Right atrium auricular region (tissue), 2 donors: ENCODE results near the gene TAPBPL. TPM values are rescaled to one million over a fixed set of nuclear protein-coding genes. Genes with fewer than 3 reads are reported as not detected.
"Not testable (repeated sequence)": the region's sequence is repeated elsewhere in the genome, so short reads cannot be mapped to it uniquely, and the experiment has no call there.

Source experiments
- DNase-seq: peaks from one replicate; pipeline ENCODE4 v3.0.0-alpha.2; 2019; ENCODE audit warnings: low spot score
- H3K27ac ChIP-seq, 2 donors: fragments of 200-600 bp; sonication (generic); 1 replicate in 1 of 2; 2 replicates in 1 of 2; pipeline ENCODE4 v1.5.1; 2016 to 2019
- H3K27me3 ChIP-seq, 2 donors: fragments of 200-600 bp; sonication (generic); one replicate each; pipeline versions ENCODE4 v1.5.1 to v1.6.0; 2017 to 2019
- H3K36me3 ChIP-seq: fragments of 200-600 bp; sonication (generic); one replicate; pipeline ENCODE4 v1.5.1; 2016
- H3K4me1 ChIP-seq, 2 donors: fragments of 200-600 bp; sonication (generic); one replicate each; pipeline versions ENCODE4 v1.5.1 to v1.6.0; 2017 to 2019
- H3K4me3 ChIP-seq, 2 donors: fragments of 200-600 bp; sonication (generic); 1 replicate in 1 of 2; 2 replicates in 1 of 2; pipeline ENCODE4 v1.5.1; 2017 to 2019; ENCODE audit warnings: mild to moderate bottlenecking in 1 of 2, moderate library complexity in 1 of 2
- H3K9me3 ChIP-seq, 2 donors: fragments of 200-600 bp; sonication (generic); one replicate each; pipeline ENCODE4 v1.5.1; 2019
- CTCF ChIP-seq, 2 donors: fragments of 200-600 bp; sonication (generic); IDR thresholded peaks; one replicate each; pipeline ENCODE4 v1.5.1; 2019; ENCODE audit warnings: antibody characterized with exemption in 2 of 2
- total RNA-seq, 2 donors: library from RNA; depleted of rRNA; stranded (reverse); fragments of >200 nt; gene quantifications; one replicate each; pipeline ENCODE4 v1.1.0, GENCODE V29; 2016

TAPBPL gene
- total RNA-seq, 2 donors from 2014 or later = 14.5 to 16.9 TPM

- Histone ChIP-seq H3K4me3 (no peak overlapping the region), H3K27me3 (no peaks in the 10 kb centered on the region), H3K27ac (no peak overlapping the region), H3K4me1 (peaks cover 0 to 21% of the 10 kb centered on the region in 2 donors), H3K36me3 (peaks cover 78% of the 10 kb centered on the region), H3K9me3 (no peaks in the 10 kb centered on the region)
- TF ChIP-seq CTCF (IDR thresholded peaks at IDR 0.05) = no peak
- no peak for DNase-seq
Measured at GRCh38 chr12:6463216-6463615, 11.4 kb downstream of the TAPBPL start.

- no peak overlapping the region for H3K4me3 ChIP-seq
- peaks cover 71% of the 10 kb centered on the region for H3K36me3 ChIP-seq
- H3K27me3 ChIP-seq = no peaks in the 10 kb centered on the region
- DNase-seq = no peak
- H3K4me1 ChIP-seq = peaks cover 0 to 26% of the 10 kb centered on the region in 2 donors
- no peak overlapping the region for H3K27ac ChIP-seq
- no peaks in the 10 kb centered on the region for H3K9me3 ChIP-seq
- TF ChIP-seq CTCF (IDR thresholded peaks at IDR 0.05) = no peak
Measured at GRCh38 chr12:6463858-6464257, 12.0 kb downstream of the TAPBPL start.

- TF ChIP-seq CTCF (IDR thresholded peaks at IDR 0.05) = no peak
- Histone ChIP-seq H3K4me1 (peaks cover 0 to 33% of the 10 kb centered on the region in 2 donors), H3K27ac (no peak overlapping the region), H3K36me3 (peaks cover 65% of the 10 kb centered on the region), H3K27me3 (no peaks in the 10 kb centered on the region), H3K9me3 (no peaks in the 10 kb centered on the region), H3K4me3 (no peak overlapping the region)
- DNase-seq = no peak
Measured at GRCh38 chr12:6464531-6464930, 12.7 kb downstream of the TAPBPL start.

GRCh38 chr12:6465467-6466183 lies 13.8 kb downstream of the TAPBPL start:
- DNase-seq = peak; percentile 69
- TF ChIP-seq CTCF (IDR thresholded peaks at IDR 0.05) = peak; percentile 78 to 85
- H3K27me3 ChIP-seq = no peaks in the 10 kb centered on the region
- peaks cover 54% of the 10 kb centered on the region for H3K36me3 ChIP-seq
- H3K27ac ChIP-seq = peak overlapping the region in 1 of 2 donors; percentile 12
- no peak overlapping the region for H3K4me3 ChIP-seq
- no peaks in the 10 kb centered on the region for H3K9me3 ChIP-seq
- H3K4me1 ChIP-seq = peaks cover 0 to 36% of the 10 kb centered on the region in 2 donors

- H3K27ac ChIP-seq = no peak overlapping the region
- DNase-seq = no peak
- H3K9me3 ChIP-seq = no peaks in the 10 kb centered on the region
- no peak for TF ChIP-seq CTCF (IDR thresholded peaks at IDR 0.05)
- peaks cover 48% of the 10 kb centered on the region for H3K36me3 ChIP-seq
- H3K4me1 ChIP-seq = peaks cover 0 to 32% of the 10 kb centered on the region in 2 donors
- H3K4me3 ChIP-seq = no peak overlapping the region
- no peaks in the 10 kb centered on the region for H3K27me3 ChIP-seq
Measured at GRCh38 chr12:6466184-6466573, 14.3 kb downstream of the TAPBPL start.

GRCh38 chr12:6466751-6467150 lies 14.9 kb downstream of the TAPBPL start:
- Histone ChIP-seq H3K4me1 (peaks cover 0 to 30% of the 10 kb centered on the region in 2 donors), H3K36me3 (peaks cover 42% of the 10 kb centered on the region)
- not testable (repeated sequence) for H3K4me3 ChIP-seq, H3K27me3 ChIP-seq, H3K27ac ChIP-seq, DNase-seq, H3K9me3 ChIP-seq

- not testable (repeated sequence) for H3K27me3 ChIP-seq, H3K27ac ChIP-seq, DNase-seq, H3K9me3 ChIP-seq, H3K4me3 ChIP-seq
- Histone ChIP-seq H3K36me3 (peaks cover 33% of the 10 kb centered on the region), H3K4me1 (peaks cover 0 to 22% of the 10 kb centered on the region in 2 donors)
Measured at GRCh38 chr12:6467571-6468282, 15.9 kb downstream of the TAPBPL start.
